HG03565 (cell line): Measurements from ENCODE around the gene KISS1R.

ENCODE experiments used
- ATAC-seq: cut with Tn5 transposase; IDR thresholded peaks from one replicate; pipeline ENCODE4 v1.9.1; 2021; ENCODE audit warnings: mild to moderate bottlenecking, moderate library complexity; ENCODE audit not compliant: unreplicated experiment

Gene KISS1R

GRCh38 chr19:934865-935479 lies 17.8 kb downstream of the KISS1R start:
- no peak for ATAC-seq

- ATAC-seq = no peak
These were observed 19.0 kb downstream of the KISS1R start for GRCh38 chr19:936175-936546.

- ATAC-seq = no peak
These were observed 20.1 kb downstream of the KISS1R start for GRCh38 chr19:937259-937694.

GRCh38 chr19:938233-938923 lies 21.2 kb downstream of the KISS1R start:
- no peak for ATAC-seq

GRCh38 chr19:939439-939838 lies 22.3 kb downstream of the KISS1R start:
- ATAC-seq = no peak

- ATAC-seq = no peak
These were observed 22.8 kb downstream of the KISS1R start for GRCh38 chr19:939922-940321.

GRCh38 chr19:940591-941291 lies 23.6 kb downstream of the KISS1R start:
- ATAC-seq = no peak

- ATAC-seq = no peak
These were observed 24.4 kb downstream of the KISS1R start for GRCh38 chr19:941292-942132.

- ATAC-seq = no peak
These were observed 25.1 kb downstream of the KISS1R start for GRCh38 chr19:942133-942645.

GRCh38 chr19:943551-944170 lies 26.5 kb downstream of the KISS1R start:
- no peak for ATAC-seq

GRCh38 chr19:944171-944567 lies 27.0 kb downstream of the KISS1R start:
- no peak for ATAC-seq

GRCh38 chr19:944663-945241 lies 27.6 kb downstream of the KISS1R start:
- ATAC-seq = no peak

- ATAC-seq = no peak
These were observed 28.5 kb downstream of the KISS1R start for GRCh38 chr19:945401-946252.

GRCh38 chr19:947090-947706 lies 30.1 kb downstream of the KISS1R start:
- no peak for ATAC-seq

- ATAC-seq = peak; percentile 51
These were observed 30.8 kb downstream of the KISS1R start for GRCh38 chr19:947707-948539.

- ATAC-seq = no peak
These were observed 31.8 kb downstream of the KISS1R start for GRCh38 chr19:948842-949496.

GRCh38 chr19:950352-951066 lies 33.4 kb downstream of the KISS1R start:
- ATAC-seq = no peak
